Mesenchymal stem cell (in vitro differentiated cells and primary cell): Measurements from ENCODE around the gene SNPH.

ENCODE experiments used
- DNase-seq: peaks from one replicate; pipeline ENCODE4 v3.0.0-alpha.2; 2013
- H2AFZ ChIP-seq: one replicate; pipeline ENCODE4 v1.6.1; 2013; ENCODE audit warnings: low read depth, mild to moderate bottlenecking, control low read depth, inconsistent platforms, low read length, moderate library complexity
- H2AK5ac ChIP-seq: 2 replicates; pipeline ENCODE4 v1.6.1; 2013; ENCODE audit warnings: low read length, moderate library complexity, mild to moderate bottlenecking, inconsistent platforms; ENCODE audit not compliant: severe bottlenecking
- H2BK120ac ChIP-seq: one replicate; pipeline ENCODE4 v1.6.1; 2013; ENCODE audit warnings: low read depth, mild to moderate bottlenecking, inconsistent platforms, low read length, moderate library complexity
- H2BK12ac ChIP-seq, 2 experiments: one replicate each; pipeline ENCODE4 v1.6.1; 2013; ENCODE audit warnings: inconsistent platforms in 2 of 2, low read length in 2 of 2, mild to moderate bottlenecking in 2 of 2, moderate library complexity in 2 of 2, control low read depth in 1 of 2
- H2BK15ac ChIP-seq: one replicate; pipeline ENCODE4 v1.6.1; 2013; ENCODE audit warnings: mild to moderate bottlenecking, low read depth, inconsistent platforms; ENCODE audit not compliant: poor library complexity, severe bottlenecking
- H2BK5ac ChIP-seq: 2 replicates; pipeline ENCODE4 v1.6.1; 2013; ENCODE audit warnings: low read depth, mild to moderate bottlenecking, low read length, control low read depth, inconsistent platforms; ENCODE audit not compliant: poor library complexity, severe bottlenecking
- H3K14ac ChIP-seq, 2 experiments: one replicate each; pipeline ENCODE4 v1.6.1; 2013; ENCODE audit warnings: inconsistent platforms in 2 of 2, low read length in 2 of 2, control low read depth in 1 of 2, mild to moderate bottlenecking in 1 of 2, moderate library complexity in 1 of 2
- H3K18ac ChIP-seq, 2 experiments: one replicate each; pipeline ENCODE4 v1.6.1; 2013; ENCODE audit warnings: inconsistent platforms in 2 of 2, low read length in 2 of 2, control low read depth in 1 of 2, low read depth in 1 of 2, mild to moderate bottlenecking in 1 of 2
- H3K23ac ChIP-seq, 2 experiments: one replicate each; pipeline ENCODE4 v1.6.1; 2013; ENCODE audit warnings: inconsistent platforms in 2 of 2, low read length in 2 of 2, mild to moderate bottlenecking in 2 of 2, moderate library complexity in 2 of 2, control low read depth in 1 of 2
- H3K27ac ChIP-seq: 2 replicates; pipeline ENCODE4 v1.5.1; 2013; ENCODE audit warnings: mild to moderate bottlenecking, moderate library complexity, low read length, control low read depth, inconsistent platforms; ENCODE audit not compliant: poor library complexity, severe bottlenecking
- H3K27me3 ChIP-seq, 2 experiments: 2 replicates each; pipeline versions ENCODE4 v1.6.1 to v1.7.0; 2013; ENCODE audit warnings: low read length in 2 of 2, mild to moderate bottlenecking in 2 of 2, moderate library complexity in 2 of 2, control low read depth in 1 of 2, inconsistent platforms in 1 of 2; ENCODE audit not compliant: control insufficient read depth in 1 of 2, insufficient read depth in 1 of 2
- H3K36me3 ChIP-seq, 2 experiments: 2 replicates each; pipeline versions ENCODE4 v1.6.1 to v1.7.0; 2013; ENCODE audit warnings: low read length in 2 of 2, control low read depth in 1 of 2, inconsistent platforms in 1 of 2, low read depth in 1 of 2, mild to moderate bottlenecking in 1 of 2; ENCODE audit not compliant: insufficient read depth in 2 of 2, control insufficient read depth in 1 of 2
- H3K4ac ChIP-seq, 2 experiments: one replicate each; pipeline ENCODE4 v1.6.1; 2013; ENCODE audit warnings: inconsistent platforms in 2 of 2, low read length in 2 of 2, mild to moderate bottlenecking in 2 of 2, moderate library complexity in 2 of 2, control low read depth in 1 of 2, low read depth in 1 of 2
- H3K4me1 ChIP-seq: 2 replicates; pipeline ENCODE4 v1.6.1; 2013; ENCODE audit warnings: low read depth, low read length, control low read depth; ENCODE audit not compliant: control insufficient read depth, insufficient read depth
- H3K4me2 ChIP-seq: 2 replicates; pipeline ENCODE4 v1.6.1; 2013; ENCODE audit warnings: low read length, mild to moderate bottlenecking, inconsistent platforms; ENCODE audit not compliant: poor library complexity, severe bottlenecking
- H3K4me3 ChIP-seq, 2 experiments: 2 replicates each; pipeline versions ENCODE4 v1.5.1 to v1.7.0; 2013; ENCODE audit warnings: low read length in 2 of 2, mild to moderate bottlenecking in 2 of 2, control low read depth in 1 of 2, low read depth in 1 of 2; ENCODE audit not compliant: insufficient read depth in 1 of 2
- H3K79me1 ChIP-seq: replicated peaks from 2 replicates; pipeline ENCODE4 v1.6.1; 2013; ENCODE audit warnings: mild to moderate bottlenecking, control low read depth, low read length, inconsistent platforms; ENCODE audit not compliant: poor library complexity, severe bottlenecking
- H3K9ac ChIP-seq: 2 replicates; pipeline ENCODE4 v1.7.0; 2013; ENCODE audit warnings: mild to moderate bottlenecking, low read length, moderate library complexity
- H3K9me3 ChIP-seq: 2 replicates; pipeline ENCODE4 v1.7.0; 2013; ENCODE audit warnings: mild to moderate bottlenecking, low read length; ENCODE audit not compliant: control insufficient read depth
- H4K8ac ChIP-seq: one replicate; pipeline ENCODE4 v1.6.1; 2013; ENCODE audit warnings: inconsistent platforms, mild to moderate bottlenecking, low read length, moderate library complexity
- H4K91ac ChIP-seq: one replicate; pipeline ENCODE4 v1.6.1; 2013; ENCODE audit warnings: mild to moderate bottlenecking, low read length, inconsistent platforms
- WGBS: methylation state at CpG from one replicate; pipeline ENCODE4 v1.1.7; 2013; ENCODE audit warnings: mixed read lengths; 5-methylcytosine and 5-hydroxymethylcytosine counted together

The SNPH gene

GRCh38 chr20:1264727-1265126 is 1.4 kb upstream of the SNPH start:
- H2BK5ac ChIP-seq: no peak overlapping the region
- H3K14ac ChIP-seq: no peak overlapping the region
- H3K27ac ChIP-seq: no peak overlapping the region
- H2BK12ac ChIP-seq: no peak overlapping the region
- peak; percentile 33 for DNase-seq
- H3K23ac ChIP-seq: no peak overlapping the region
- no peak overlapping the region for H4K8ac ChIP-seq
- no peak overlapping the region for H3K4me3 ChIP-seq
- H3K18ac ChIP-seq: no peak overlapping the region
- peaks cover 0 to 5% of the 10 kb centered on the region in 2 experiments for H3K27me3 ChIP-seq
- no peak overlapping the region for H3K4me2 ChIP-seq
- no peak overlapping the region for H3K9ac ChIP-seq
- H2AK5ac ChIP-seq: no peak overlapping the region
- H3K4ac ChIP-seq: no peak overlapping the region
- H4K91ac ChIP-seq: no peak overlapping the region
- peaks cover 24% of the 10 kb centered on the region for H3K79me1 ChIP-seq
- no peak overlapping the region for H2BK15ac ChIP-seq
- H3K4me1 ChIP-seq: peaks cover 9% of the 10 kb centered on the region
- 33% methylated on average over 2 of the region's 2 CpGs for WGBS
- H2BK120ac ChIP-seq: no peak overlapping the region
- H3K9me3 ChIP-seq: no peaks in the 10 kb centered on the region
- H2AFZ ChIP-seq: no peak overlapping the region
- peaks cover 3 to 8% of the 10 kb centered on the region in 2 experiments for H3K36me3 ChIP-seq

GRCh38 chr20:1265226-1265915 is 723 bp upstream of the SNPH start:
- Histone ChIP-seq H3K4me2 (no peak overlapping the region), H4K91ac (peak overlapping the region; percentile 53), H3K18ac (peak overlapping the region; percentile 4 to 35), H4K8ac (no peak overlapping the region), H2BK5ac (no peak overlapping the region), H3K27me3 (peaks cover 0 to 4% of the 10 kb centered on the region in 2 experiments), H2BK120ac (no peak overlapping the region), H3K4me3 (peak overlapping the region in 1 of 2 experiments; percentile 84), H3K4ac (no peak overlapping the region), H2AFZ (no peak overlapping the region), H3K23ac (no peak overlapping the region), H2BK15ac (no peak overlapping the region), H3K36me3 (peaks cover 3 to 13% of the 10 kb centered on the region in 2 experiments), H3K9me3 (no peaks in the 10 kb centered on the region), H3K27ac (no peak overlapping the region), H3K4me1 (peaks cover 9% of the 10 kb centered on the region), H2BK12ac (peak overlapping the region; percentile 4 to 90), H3K14ac (no peak overlapping the region), H3K79me1 (peaks cover 28% of the 10 kb centered on the region), H3K9ac (peak overlapping the region; percentile 90), H2AK5ac (no peak overlapping the region)
- DNase-seq: peak; percentile 48
- 38% methylated on average over 2 of the region's 4 CpGs for WGBS

- Histone ChIP-seq H3K4me3 (peak overlapping the region; percentile 84 to 85), H3K36me3 (peaks cover 6 to 18% of the 10 kb centered on the region in 2 experiments), H3K4me1 (peaks cover 9% of the 10 kb centered on the region), H2BK120ac (no peak overlapping the region), H2AK5ac (no peak overlapping the region), H3K9ac (peak overlapping the region; percentile 90), H4K8ac (peak overlapping the region; percentile 85), H2BK15ac (peak overlapping the region; percentile 92), H3K23ac (no peak overlapping the region), H2AFZ (no peak overlapping the region), H3K18ac (peak overlapping the region; percentile 67 to 73), H3K4me2 (peak overlapping the region; percentile 54), H4K91ac (peak overlapping the region; percentile 85), H3K27ac (peak overlapping the region; percentile 62), H3K9me3 (no peaks in the 10 kb centered on the region), H3K27me3 (peaks cover 0 to 2% of the 10 kb centered on the region in 2 experiments), H2BK5ac (no peak overlapping the region), H2BK12ac (no peak overlapping the region), H3K4ac (peak overlapping the region in 1 of 2 experiments; percentile 69), H3K79me1 (peaks cover 33% of the 10 kb centered on the region), H3K14ac (no peak overlapping the region)
- WGBS: 2% methylated on average over 6 of the region's 10 CpGs
- no peak for DNase-seq
Measured at GRCh38 chr20:1265916-1266166, 253 bp upstream of the SNPH start.

GRCh38 chr20:1267161-1267560 is 1.1 kb downstream of the SNPH start:
- Histone ChIP-seq H3K18ac (peak overlapping the region; percentile 23 to 83), H3K4me1 (peaks cover 9% of the 10 kb centered on the region), H2BK120ac (no peak overlapping the region), H3K9ac (peak overlapping the region; percentile 78), H3K36me3 (peaks cover 8 to 20% of the 10 kb centered on the region in 2 experiments), H2AK5ac (no peak overlapping the region), H3K9me3 (no peaks in the 10 kb centered on the region), H2BK5ac (no peak overlapping the region), H2BK12ac (peak overlapping the region in 1 of 2 experiments; percentile 83), H4K91ac (no peak overlapping the region), H3K23ac (peak overlapping the region in 1 of 2 experiments; percentile 57), H2AFZ (peak overlapping the region; percentile 5), H3K4me2 (peak overlapping the region; percentile 84), H2BK15ac (no peak overlapping the region), H4K8ac (peak overlapping the region; percentile 35), H3K79me1 (peaks cover 36% of the 10 kb centered on the region), H3K27me3 (no peaks in the 10 kb centered on the region), H3K4ac (peak overlapping the region in 1 of 2 experiments; percentile 4), H3K4me3 (peak overlapping the region in 1 of 2 experiments; percentile 84), H3K14ac (peak overlapping the region in 1 of 2 experiments; percentile 18), H3K27ac (no peak overlapping the region)
- peak; percentile 17 for DNase-seq
- WGBS: 34% methylated on average over 8 of the region's 8 CpGs
